NCI-H345 treated with DMSO at 0.1 percent for 48 hours (cell line): ENCODE results near the gene MTA3.

Source experiments
- DNase-seq: peaks from one replicate; lab custom pipeline; 2025; ENCODE audit not compliant: unreplicated experiment; lab: John Stamatoyannopoulos, UW

MTA3 gene

GRCh38 chr2:42781181-42781580, 212.7 kb downstream of the MTA3 start:
- DNase-seq: no peak

DNA sequence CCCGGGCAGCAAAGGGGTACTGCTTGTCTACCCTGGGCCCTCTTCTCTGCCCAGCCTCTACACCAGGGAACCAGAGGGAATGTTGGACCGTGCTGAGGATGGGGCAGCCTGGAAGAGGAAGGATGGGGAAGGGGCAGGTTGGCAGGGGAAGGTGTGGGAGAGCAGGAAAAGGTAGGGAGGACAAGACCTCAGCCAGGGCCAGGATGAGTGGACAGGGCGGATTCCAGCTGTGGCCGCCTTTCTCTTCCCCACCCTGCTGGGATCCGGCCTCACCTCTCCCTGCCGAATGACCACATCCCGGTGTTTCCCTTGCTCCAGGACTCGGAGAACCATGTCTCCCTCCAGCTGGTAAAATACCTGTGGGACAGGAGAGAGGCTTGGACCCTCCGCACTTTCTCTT, 215.1 kb downstream of the MTA3 start:
- DNase-seq: no peak

GRCh38 chr2:42784204-42784880, 215.9 kb downstream of the MTA3 start:
- DNase-seq: no peak

DNA sequence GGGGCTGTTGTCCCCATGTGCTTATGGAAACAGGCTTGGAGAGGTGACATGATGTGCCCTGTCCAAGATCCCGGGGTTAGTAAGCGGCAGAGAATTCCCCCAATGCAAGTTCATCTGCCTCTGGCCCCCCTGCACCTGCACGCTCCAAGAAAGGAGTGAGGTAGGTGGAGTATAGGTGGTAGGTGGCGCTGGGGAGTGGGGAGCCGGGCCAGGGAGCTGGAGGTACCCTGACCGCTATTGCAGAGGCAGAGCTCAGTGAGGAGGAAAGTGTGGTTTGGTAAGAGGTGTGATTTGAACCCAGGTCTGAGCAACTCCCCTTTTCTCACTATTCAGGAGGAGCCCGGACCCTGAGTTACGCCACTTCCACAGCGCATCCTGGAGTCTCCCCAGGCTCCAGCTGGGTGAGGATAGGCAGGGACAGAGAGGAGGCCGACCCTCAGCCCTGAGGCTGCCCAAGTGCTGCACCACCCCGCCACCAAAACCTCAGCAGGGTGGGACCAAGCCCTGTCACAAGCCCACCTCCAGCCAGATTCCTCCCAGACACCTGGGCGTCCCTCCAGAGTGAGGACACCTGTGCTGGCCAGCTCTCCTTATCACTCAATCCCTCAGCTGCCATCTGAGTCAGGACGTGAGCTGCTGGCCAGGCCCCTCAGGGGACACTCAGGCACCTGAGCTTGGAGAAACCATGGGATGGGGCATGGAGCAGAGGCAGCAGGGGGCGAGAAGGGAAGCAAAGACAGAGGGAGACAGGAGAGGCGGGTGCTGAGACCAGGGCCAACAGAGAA, 218.3 kb downstream of the MTA3 start:
- no peak for DNase-seq

DNA sequence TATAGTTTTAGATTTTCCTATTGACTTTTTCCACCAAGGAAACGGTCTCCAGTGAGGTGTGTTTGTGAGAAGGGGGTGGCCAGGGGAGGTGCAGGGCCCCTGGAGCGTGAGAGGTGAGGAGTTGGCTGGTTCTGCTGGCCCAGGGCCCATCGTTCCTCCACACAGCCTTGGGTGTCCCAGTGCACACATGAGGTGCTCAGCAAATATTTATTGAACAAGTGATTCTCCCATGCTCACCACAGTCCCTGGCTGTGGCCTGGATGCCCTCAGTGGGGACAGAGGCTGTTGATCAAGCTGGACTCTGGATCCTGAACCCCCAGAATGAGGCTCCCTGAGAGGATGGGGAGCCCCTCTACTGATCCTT, 219.0 kb downstream of the MTA3 start:
- DNase-seq: no peak

DNA sequence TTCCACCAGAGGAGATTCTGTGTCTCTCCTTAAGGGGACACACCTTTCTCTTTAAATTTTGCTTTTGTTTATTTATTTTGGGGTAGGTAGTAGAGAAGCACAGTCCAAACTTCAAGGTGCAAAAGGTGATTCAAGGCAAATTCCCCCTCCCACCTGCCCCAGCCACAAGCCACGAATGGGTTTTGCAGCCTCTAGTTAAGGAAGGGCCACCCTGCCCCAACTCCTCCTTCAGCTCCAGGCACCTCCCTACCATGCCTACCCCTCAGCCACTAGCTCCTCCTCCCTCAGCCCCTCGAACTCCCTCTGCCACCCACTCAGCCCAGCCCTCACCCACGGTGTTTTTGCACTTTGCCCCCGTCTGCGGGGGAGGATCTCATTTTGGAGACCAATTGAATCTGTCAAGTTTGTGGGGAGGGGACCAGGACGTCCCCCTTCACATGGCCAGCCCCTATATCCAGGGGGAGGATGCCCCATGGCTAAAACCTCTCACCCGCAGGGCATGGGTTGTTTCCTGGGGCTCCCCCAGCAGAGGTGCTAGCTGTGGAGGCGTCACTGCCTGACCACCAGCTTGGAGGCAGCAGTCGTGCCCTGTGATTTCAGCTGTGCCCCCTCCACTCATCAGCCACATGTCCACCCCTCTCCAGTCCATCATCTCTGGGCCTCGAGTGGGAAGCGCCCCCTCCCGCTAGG, 219.5 kb downstream of the MTA3 start:
- DNase-seq: no peak

DNA sequence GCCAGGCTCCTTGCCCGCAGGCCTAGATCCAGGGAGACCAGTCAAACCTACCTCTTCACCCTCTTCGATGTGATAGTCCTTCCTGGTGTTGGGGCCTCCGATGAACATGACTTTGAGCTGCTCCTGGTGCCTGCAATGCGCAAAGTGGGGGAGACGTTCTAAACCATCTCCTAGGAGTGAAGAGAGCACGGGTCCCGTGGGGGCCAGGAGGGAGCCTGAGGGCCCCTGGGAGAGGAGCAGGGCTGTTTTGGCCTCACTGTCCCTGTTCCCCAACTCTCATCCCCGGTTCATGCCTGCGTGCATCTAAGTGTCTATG, 220.0 kb downstream of the MTA3 start:
- DNase-seq: no peak

DNA sequence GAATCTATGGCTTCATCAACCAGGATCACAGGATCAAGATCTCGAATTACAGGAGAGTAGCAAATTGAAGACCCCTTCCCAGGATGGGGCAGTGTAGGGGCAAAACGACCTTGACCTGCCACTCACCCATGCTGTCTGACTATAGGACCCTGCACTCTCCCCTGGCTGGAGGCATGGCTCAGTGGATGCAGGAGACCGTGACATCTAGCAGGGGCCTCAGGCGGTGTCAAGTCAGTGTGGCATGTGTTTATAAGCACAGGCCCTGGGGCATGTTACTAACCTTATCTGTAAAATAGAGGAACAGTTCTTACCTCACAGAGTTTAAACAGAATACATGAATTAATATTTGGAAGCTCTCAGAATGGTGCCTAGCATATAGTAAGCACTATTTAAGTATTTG, 220.4 kb downstream of the MTA3 start:
- no peak for DNase-seq

DNA sequence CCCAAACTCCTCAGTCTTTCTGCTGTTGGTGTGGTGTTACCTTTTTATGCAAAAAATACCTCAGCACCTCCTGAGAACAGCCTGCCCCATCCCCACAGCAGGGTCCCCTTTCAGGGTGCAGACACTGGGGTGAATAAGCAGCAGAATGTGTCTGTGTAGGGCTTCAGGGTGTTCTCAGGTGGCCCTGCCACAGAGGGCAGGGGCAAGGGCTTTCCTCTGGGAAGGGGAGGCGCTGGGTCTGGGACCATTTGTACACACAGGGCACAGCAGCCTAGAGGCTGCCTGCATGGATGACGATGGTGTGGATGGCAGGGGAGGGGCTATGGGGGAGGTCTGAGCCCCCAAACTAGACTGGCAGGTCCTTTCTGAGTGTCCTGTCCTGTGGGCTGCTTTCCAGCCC, 221.3 kb downstream of the MTA3 start:
- DNase-seq: no peak

DNA sequence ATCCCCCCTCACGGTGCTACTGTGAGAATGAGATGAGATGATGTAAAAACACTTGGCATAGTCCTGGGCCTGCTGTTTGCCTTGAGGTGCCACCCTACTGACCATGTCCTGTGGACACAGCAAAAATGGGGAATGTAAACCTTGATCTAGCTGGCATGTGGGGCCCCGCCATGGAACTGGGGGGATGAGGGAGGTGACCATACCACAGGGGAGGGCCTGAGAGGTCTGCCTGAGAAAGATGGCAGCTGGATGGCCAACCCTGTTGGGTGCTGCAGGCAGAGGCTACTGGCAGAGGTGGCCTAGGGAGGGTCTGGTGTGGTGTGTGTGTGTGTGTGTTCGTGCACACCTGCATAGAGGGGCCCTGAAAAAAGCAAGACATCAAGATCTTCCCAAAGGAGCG, 223.2 kb downstream of the MTA3 start:
- no peak for DNase-seq

GRCh38 chr2:42792087-42792582, 223.7 kb downstream of the MTA3 start:
- no peak for DNase-seq

DNA sequence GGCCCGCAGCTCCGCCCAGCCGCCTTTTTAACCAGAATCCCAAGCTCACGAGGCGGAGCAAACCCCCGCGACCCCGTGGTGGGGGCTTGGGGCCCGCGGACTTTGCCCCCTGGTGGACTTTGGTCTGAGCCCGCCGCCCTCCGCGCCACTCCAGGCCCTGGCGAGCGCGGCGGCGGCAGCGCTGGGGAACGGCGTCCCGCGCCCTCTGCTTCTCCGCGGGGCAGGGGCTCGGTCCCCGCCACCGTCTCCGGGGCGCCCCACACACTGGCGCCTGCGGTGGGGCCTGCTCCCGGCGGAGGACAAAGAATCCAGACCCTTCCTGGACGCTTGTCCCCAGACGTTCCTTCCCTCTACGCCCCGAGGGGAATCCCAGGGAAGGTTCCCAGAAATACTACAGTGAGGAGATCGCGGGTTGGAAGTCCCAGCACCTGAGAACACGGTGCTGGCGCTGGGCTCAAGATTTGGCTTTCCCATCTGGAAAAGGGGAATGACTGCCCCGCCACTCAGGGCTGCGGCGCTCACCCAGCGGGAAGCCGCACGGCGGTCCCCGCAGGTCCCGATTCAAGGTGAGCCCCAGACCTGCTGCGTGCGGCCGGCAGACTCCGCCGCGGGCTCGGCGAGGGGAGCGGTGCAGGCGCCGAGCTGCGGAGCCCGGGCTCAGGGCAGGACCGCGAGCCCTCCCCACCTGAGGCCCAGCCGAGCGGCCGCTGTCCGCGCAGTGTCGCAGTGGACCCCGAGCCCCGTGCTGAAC, 224.3 kb downstream of the MTA3 start, which contains the start of gene HAAO:
HAAO (minus strand) TSS at position 1 of the 751 bp plus-strand sequence. CDS start 47 bp downstream, outside the sequence.
- no peak for DNase-seq

DNA sequence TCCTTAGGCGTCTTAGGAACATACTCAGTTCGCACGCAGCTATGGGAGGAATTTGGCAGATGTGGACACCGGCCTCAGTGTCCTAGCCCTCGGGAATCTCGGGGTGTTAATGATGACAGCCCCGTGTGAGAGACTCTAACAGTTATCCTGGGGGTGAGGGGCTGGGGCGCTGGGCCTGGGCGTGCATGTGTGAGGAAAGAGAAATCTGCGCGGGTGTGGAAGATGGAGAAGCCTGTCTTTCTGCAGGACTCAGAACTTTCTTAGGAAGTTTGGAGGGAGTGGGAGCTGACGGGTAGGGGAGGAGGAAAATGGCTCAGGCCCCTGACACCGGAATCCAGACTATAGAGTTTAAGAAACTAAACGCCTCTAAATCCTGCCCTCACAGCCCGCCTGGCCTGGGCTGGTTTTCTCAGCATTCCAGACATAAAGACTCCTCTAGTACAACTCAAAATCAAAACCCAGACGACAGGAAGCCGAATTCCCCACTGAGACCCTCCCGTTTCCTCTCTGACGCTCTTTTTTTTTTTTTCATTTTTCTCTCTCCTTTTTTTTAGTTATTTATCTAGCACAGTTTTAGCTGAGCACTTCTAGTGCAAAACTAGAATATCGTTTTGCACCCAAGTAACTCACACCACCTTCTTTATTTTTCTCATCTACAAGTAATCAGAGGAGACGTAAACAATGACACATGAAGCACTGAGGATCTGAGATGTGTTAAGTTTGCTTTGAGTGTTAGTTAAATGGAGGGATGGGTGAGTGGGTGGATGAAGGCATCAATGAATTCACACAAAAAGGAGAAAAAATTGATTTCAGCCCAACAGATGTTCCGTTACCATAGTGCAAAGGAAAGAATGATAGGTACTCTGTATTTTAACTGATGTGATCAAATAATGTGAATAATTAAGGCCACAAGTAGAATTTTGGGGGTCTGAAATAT, 225.2 kb downstream of the MTA3 start:
- no peak for DNase-seq

GRCh38 chr2:42794271-42795046, 226.0 kb downstream of the MTA3 start:
- no peak for DNase-seq

GRCh38 chr2:42795275-42795674, 226.8 kb downstream of the MTA3 start:
- DNase-seq: no peak

GRCh38 chr2:42795841-42796301, 227.4 kb downstream of the MTA3 start:
- DNase-seq: no peak

- DNase-seq: no peak
These were observed 228.2 kb downstream of the MTA3 start for GRCh38 chr2:42796427-42797248.

- no peak for DNase-seq
These were observed 228.8 kb downstream of the MTA3 start for GRCh38 chr2:42797281-42797680.
